GM19468 (cell line): Measurements from ENCODE around the gene RASD1.

Experiments
- ATAC-seq: cut with Tn5 transposase; IDR thresholded peaks from one replicate; pipeline ENCODE4 v1.9.1; 2021; ENCODE audit warnings: mild to moderate bottlenecking, moderate library complexity, moderate number of reproducible peaks; ENCODE audit not compliant: unreplicated experiment; ENCODE audit errors: extremely low read depth

The RASD1 gene

DNA sequence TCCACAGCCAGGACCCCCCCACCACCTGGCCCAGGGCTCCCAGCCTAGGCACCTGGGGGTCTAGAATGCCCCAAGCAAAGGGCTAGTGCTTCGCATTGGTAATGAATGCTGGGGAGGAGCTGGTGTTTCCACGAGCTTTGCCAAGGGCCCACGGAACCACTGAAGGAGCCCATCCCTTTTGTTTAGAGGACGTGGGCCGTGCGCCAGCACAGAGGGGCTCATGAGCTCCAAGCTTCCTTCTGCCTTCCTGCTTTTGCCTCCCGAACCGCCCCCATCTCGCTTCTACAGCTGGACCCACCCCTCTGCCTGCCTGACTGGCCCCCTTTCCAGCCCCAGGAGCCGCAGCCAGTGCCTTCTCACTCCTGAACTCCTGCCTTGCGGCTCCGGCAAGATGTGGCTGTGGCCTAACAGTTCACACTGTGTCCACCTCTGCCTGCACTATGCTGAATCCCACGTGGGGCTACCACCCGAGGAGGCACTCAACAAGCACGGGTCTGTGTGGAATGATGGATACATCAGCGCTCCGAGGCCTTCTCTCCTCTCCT, 31.8 kb upstream of the RASD1 start:
- no peak for ATAC-seq

DNA sequence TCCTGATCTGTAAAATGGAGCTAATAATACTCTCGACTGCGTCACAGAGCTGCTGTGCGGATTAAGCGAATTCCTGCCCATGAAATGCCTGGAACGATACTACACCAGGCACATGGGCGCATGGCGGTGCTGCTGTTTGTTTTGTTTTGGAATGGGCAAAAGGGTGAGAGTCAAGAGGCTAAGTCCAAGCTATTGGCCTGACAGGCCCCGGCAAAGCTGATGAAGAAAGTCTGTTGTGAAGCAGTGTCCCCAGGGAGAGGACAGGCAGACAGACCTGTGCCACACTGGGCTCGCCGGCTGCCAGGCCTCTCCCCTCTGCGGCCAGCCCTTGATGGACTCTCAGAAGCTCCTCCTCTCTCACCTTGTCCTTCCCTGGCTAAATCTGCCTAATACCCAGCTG, 31.3 kb upstream of the RASD1 start:
- no peak for ATAC-seq

DNA sequence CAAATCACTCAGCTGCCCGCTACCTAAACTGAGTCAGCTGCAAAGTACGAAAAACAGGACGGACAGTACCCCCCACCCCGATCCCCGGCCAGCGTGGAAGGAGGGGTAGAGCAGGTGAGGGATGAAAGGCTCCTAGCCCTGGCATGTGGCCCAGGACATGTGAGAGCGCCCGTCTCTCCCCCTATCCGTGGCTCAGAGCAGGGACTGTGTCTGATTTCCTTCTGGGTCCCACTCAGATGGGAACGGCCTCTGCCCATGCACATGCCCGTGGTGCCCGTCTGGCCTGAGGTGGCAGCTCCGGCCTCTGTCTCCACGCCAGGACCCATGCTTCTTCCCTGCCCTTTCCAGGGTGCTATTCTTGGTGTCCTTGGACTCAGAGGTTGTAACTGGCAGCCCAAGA, 30.2 kb upstream of the RASD1 start:
- no peak for ATAC-seq

DNA sequence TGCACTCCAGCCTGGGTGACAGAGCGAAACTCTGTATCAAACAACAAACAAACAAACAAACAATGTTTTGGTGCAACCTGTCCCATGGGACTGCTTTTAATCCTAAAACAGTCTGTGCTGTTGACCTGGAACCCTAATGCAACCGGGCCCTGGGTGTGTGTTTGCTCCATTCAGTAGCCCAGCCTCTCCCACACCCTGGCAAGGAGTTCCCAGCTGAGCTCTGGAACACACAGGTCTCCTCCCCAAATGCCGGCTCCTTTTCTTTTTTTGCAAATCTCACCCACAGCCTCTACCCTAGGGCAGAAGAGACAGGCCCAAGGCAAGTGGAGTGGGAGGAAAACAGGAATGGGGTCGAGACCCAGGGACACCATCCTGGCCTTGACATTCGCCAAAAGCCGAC, 29.8 kb upstream of the RASD1 start:
- no peak for ATAC-seq

DNA sequence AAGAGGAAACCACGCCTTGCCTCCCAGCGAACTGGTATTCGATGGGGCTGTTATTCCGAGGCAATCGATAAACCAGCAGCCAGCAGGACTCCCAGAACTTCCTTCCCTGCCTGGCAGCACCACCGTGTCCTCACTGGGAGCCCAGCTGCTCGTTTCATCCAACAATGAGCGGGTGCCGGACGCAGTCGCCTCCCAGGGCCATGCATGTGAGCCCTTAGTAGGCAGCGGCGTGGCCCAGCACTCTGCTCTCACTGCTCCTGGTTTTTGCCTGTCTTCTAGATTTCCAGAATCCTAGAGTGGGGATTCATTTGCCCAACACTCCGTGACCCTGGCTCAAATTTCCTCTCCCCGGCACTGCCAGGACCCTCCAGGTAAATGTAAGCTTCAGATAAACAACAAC, 29.1 kb upstream of the RASD1 start:
- ATAC-seq, result no peak

DNA sequence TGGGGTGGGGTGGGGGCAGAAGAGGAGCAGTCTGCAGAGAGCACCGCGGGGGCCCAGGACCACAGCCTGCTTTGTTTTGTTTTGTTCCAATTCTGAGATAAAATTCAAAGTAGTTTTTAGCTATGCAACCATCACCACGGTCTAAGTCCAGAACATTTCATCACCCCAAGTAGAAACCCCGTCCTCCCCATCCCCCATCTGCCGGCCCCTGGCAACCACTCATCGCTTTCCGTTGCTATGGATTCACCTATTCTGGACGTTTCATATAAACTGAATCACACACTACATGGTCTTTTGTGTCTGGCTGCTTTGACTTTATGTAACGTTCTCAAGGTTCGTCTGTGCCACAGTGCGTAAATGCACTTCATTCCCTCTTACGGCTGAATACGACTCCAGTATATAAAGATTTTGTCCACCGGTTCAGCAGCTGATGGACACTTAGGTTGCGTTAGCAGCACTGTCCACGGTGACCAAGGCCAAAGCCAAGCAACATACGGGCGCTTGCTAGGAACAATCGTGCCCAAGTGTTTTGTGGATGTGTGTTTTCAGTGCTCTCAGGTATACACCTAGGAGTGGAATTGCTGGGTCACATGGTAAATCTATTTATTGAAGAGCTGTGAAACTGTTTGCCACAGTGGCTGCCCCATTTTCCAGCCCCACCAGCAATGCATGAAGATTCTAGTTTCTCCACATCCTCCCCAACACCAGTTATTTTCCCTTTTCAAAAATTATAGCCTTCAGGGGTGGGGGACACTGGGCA, 27.7 kb upstream of the RASD1 start:
- ATAC-seq, result no peak

DNA sequence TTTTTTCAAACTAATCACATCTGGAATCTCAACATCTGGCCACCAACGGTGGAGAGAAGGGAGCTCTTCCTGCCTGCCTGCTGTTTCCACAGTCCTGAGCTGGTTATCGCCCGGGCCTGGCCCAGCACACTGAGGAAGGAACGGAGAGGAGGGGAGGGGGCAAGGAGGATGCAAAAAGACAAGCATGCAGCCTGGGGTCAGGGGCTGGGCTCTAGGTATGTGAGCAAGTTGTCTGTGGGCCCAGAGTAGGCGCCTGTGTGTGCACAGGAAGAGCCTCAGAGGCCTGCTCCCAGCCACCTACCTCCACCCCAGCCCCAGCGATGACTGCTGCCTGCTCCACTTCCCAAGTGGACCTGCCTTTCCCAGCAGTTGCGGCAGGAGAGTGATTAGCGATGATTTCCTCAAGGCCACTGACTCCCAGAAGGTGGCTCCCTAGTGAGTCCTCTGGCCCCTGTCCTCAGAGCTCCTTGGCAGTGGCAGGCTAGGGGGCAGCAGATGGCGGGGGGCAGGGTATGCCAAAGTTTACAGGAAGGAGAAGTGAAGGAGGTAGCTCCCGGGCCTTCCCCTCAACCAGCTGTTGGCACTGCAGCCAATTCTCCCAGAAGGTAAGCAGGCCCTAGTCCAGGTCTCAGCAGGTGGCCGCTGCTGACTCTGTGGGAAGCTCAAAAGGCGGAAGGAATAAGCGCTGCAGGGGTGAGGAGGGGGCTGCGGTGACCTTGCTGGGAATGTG, 27.0 kb upstream of the RASD1 start:
- ATAC-seq, result no peak

DNA sequence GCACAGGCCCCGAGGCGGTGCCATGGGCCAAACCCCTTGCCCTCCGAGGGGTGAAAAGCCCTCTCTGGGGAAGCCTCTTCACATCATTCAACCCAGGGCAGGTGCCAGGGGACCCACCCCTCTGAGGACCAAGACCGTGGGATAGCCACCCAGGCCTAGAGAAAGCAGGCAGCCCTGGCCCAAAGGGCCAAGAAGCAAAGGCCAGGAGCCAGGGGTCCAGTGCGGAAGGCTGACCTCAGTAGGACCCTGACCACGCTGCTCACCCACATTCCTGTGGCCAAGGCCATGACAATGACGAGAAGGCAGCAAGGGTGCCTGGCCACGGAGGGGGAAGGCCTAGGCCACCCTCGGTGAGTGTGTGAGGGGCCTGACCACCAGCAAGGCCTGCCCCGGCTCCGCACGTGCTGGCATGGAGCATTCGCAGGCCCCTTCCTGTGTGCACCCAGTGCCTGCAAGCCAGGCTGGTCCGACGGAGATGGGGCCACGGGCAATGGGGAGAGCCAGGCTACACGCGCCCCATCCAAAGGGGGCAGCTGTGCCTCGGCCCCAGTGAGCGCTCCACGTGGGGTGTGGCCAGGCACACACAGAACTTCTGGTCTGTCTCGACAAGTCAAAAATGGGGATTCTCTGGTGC, 24.5 kb upstream of the RASD1 start:
- no peak for ATAC-seq

DNA sequence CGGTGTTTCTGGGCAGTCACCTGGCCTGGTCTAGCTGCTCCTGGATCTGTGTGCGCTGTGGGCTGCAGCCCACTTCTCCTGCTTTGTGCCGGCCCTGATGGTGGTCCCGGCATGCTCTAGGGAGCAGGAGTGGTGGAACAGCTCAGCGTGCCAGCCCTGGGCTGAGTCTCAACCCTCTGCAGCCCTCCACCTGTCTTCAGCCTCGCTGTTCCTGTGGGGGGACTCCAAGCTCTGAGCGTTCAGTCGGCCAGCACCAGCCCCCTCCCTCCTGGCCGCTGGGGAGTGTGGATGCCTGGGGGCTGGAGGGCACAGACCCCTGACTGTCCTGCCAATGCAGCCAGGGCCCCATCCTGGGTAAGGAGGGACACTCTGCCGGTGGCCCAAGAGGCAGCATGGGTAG, 23.7 kb upstream of the RASD1 start:
- ATAC-seq, result no peak

DNA sequence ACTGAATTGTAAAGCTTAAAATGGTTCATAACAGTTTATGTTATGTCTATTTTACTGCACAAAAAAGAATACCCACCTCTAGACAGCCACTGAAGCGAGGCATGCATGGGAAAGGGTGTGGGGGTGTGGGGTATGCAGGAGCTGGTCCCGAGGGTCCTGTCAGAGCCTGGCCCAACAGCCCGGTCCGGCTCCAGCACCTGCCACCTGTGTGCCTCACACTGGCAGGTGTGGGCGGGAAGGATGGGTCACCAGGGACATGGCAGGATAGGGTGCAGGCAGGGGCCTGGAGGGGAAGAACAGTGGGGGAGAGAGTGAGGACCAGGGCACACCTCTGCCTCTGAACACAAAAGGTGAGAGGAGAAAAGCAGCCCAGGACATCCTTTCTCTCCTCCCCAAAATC, 22.8 kb upstream of the RASD1 start:
- no peak for ATAC-seq

DNA sequence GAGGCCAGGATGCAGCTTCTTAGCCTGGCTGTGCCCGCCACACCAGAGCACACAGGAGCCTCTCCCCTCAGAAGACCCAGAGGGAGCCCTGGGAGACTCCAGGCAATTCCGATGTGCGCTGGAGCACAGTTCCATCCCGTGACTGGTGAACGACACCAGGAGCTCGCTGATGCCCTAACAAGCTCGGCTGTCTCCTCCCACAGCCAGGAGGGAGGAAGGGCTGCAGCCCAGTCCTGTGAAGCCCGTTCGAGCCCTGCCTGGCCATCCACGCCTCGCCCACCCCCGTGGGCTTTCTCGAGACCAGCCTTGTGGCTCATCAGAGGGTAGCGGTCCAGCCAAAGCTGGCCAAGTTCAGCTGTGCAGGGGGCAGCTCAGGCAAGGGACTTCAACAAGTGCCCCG, 21.8 kb upstream of the RASD1 start:
- ATAC-seq, result no peak

DNA sequence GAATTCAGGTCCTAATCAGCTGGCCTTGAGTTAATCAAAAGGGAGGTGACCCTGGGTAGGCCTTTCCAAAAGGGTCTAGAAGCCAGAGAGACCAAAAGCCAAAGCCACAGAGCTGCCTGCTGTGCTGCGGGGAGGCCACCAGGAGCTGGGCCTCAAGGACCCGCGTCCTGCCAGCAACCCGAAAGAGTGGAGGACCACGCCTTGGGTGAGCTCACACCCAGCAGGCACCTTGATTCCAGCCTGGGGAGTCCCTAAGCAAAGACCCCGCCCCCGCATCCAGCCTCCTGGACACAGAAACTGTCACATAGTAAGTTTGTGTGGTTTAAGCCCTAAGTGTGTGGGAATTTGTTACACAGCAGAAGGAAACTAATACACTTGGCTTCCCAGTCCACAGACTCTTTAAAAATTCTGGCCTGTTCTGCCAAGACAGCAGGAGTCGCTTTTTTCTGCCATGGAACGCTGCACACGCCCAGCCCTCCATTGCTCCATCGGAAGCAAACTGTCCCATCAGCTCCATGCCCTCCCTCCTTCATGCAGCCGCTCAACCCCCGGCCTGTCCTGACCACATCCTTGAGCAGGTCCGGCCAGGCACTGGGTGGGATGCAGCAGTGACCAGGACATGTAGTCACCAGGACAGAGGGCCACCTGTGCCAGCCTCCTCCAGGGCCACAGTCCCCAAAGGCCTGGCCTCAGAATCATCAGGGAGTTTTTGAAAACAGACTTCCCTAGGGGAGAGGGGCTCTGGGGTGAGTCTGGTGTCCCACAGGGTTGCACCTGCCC, 20.9 kb upstream of the RASD1 start:
- ATAC-seq, result no peak

DNA sequence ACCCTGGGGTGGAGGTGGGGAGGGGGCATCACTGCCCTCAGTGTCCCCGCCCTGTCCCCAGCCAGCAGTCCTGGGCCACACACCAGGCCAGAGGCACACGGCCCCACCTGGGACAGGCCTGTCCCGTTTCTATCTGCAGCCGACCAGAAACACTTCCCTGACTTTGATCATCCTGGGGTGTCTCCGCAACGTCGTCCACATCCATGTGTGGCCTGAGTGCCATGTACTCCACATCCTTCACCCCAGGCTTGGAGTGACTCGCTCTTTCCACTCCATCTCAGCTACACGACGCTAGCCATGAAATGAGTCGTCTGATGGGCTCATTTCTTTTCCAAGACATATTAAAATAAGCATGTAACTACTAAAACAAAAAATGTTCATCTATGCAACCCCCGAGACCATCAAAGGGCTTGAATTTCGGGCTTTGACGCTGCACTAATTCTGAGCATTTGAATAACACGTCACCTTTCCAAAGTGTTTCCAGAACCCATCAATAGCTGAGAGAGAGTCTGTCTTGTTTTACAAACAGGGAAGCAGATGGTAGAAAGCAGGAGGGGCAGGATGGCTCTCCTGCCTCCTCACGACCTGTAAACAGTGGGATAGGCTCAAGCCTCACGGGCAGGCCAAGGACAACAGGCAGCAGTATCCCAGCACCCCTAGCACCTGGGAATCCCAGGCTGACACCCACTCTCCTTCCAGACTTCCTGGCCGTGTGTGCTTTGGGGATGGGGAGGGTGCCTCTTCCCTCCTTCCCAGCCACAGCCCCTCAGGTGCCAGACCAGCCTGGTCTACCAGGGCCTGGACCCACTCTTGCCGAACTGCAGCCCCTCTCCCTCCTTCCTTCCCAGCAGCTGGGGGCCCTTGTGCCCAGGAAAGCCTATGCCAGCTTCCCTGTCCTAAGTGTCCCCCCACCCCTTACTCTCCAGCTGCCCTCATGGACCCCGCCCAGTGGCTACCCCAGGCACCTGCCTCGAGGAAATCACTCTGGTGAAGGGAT, 20.0 kb upstream of the RASD1 start:
- no peak for ATAC-seq

DNA sequence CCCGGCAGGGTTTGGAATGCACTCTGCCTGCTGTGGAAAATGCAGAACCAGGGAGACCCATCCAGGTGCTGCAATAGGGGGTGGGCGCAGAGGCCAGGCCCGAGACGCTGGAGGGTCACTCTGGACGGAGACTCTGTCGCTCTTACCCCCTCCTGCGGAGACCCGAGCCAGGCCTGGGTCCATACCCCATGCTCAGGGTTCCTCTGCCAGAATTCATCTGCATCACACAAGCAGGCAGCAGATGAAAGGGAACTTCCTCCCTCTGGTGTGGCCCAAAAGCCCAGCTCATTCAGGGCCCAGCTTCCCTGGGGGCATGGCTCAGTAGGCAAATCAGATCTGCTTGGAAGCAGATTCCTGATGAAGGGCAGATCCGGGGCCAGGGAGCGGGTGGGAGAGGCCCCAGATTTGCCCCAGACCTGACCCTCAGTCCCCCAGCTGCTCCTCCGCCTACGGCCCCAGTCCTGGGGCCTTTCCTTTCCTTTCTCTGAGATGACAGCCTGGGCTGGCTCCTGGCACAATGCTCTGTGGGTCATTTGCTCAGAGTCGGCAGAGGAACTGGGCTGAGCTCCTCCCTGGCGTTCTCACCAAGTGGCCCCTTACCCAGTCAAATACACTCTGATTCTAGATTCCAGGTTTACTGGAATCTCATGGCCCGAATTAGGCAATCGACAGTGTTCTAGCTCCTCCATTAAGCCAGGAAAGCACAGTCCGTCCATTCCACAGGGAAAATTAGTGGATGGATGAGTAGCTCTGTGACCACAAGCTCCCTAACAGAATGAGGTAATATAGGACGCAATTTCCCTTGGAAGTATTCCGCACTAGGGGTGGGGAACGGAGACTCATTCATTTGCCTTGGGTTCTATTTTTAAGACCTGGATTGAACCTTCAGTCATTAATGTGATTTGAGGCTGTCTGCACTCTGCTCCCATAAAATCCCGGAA, 19.1 kb upstream of the RASD1 start:
- ATAC-seq, result no peak

DNA sequence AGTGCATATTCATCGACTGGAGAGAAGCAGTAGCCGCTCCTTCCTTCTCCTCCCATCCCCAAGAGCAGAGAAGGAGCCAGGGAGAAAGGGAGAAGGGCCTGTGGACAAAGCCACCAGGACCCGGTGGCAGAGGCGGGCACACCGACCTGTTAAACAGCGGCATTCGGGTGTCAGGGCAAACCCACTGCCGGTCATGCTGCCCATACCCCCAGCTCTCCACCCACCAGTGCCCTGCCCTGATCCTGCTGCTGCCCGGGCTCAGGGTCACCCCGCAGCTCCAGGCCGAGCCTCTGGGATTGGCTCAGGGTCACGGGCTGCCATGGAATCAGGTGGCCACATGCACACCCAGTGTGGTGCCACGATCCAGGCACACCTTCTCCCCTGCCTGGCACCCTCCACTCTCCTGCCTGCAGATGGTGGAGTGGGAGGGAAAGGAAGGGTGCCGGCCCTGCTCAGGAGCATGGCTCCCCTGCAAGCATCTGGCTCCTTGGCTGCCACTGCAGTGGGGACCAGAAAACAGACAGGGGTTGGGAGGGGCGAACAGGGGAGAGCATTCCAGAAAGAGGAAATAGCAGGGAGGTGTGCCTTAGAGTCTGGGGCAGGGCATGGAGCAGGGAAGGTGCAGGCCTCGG, 18.3 kb upstream of the RASD1 start:
- no peak for ATAC-seq

DNA sequence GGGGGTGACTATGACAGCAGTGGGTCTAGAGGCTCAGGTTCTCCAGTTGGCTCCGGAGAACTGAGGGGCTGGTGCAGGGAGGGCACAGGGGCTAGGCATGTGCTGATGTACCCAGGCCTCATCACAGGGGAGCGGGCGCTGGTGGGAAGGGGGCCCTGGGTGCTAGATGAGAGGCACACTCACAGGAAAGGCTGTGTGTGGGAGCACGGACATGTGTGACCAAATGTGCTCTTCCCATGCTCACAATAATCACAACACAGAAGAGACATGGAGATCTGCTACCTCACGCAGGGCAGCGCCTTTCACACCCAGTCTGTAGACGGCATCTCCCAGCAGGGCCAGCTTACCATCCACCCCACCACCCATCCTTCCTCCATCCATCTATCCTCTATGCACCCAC, 17.4 kb upstream of the RASD1 start:
- no peak for ATAC-seq

DNA sequence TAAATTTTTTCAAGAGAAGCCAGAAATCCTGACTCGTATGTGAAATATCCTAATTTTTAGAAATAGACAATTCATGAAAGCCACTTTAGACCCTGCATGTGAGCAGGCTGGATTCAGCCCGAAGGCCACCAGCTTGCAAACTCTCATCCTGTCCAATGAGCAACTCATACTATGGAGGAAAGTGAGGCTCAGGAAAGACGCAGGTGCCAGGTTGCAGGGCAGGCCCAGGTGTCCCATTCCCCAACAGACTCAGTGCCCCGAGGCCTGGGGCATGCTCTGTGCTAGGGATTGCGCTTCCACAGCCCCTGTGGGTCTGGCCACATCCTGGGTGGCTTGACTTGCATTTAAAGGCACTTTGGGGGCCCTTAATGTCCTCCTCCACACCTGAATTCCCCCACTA, 16.7 kb upstream of the RASD1 start:
- no peak for ATAC-seq
